Measurements from ENCODE around the gene SETD9.

The SETD9 gene

GRCh38 chr5:56963246-56963645 lies 53.9 kb downstream of the SETD9 start:
- no peak for ATAC-seq

DNA sequence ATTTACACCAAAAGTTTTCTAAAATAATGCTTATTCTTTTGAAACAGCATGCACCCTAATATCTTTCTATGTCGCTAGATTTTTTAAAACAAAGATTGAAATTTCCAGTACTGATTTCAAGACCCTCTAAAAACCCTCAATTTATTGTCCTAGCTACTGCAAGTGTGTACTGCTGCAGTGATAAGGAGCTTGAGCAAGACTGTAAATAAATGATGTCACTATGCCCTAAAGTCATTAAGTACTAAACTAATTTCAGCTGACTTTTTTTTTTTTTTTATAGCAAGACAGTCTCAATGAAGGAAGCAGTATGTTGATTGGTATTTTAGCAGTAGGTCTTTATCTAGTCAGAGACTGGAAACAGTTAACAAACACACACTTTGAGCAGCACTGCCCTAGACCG lies 54.8 kb downstream of the SETD9 start:
- no peak for ATAC-seq
- no peak for TF ChIP-seq ARNTL (CRISPR knock-in tag; IDR thresholded peaks at IDR 0.05; ENCODE audit: borderline replicate concordance, low read depth)

More at GRCh38 chr5:56963246-56963645, 53.9 kb downstream of the SETD9 start:
- no peak for TF ChIP-seq ISL1 (CRISPR knock-in tag; IDR thresholded peaks at IDR 0.05)
- no peak for TF ChIP-seq OSR1 (CRISPR knock-in tag; IDR thresholded peaks at IDR 0.05)
- TF ChIP-seq ARNTL (CRISPR knock-in tag; IDR thresholded peaks at IDR 0.05; ENCODE audit: borderline replicate concordance, low read depth), result no peak
- TF ChIP-seq PATZ1 (CRISPR knock-in tag; IDR thresholded peaks at IDR 0.05; ENCODE audit: borderline replicate concordance), result no peak
- TF ChIP-seq ZNF8 (CRISPR knock-in tag; IDR thresholded peaks at IDR 0.05), result no peak
- no peak for TF ChIP-seq POU6F1 (CRISPR knock-in tag; IDR thresholded peaks at IDR 0.05; ENCODE audit: borderline replicate concordance, low read depth)
- no peak for TF ChIP-seq PPARA (CRISPR knock-in tag; IDR thresholded peaks at IDR 0.05; ENCODE audit: borderline replicate concordance)
- no peak for TF ChIP-seq ZNF70 (CRISPR knock-in tag; IDR thresholded peaks at IDR 0.05)
- no peak for TF ChIP-seq ZFP30 (CRISPR knock-in tag; IDR thresholded peaks at IDR 0.05)
- TF ChIP-seq GLIS3 (CRISPR knock-in tag; IDR thresholded peaks at IDR 0.05), result no peak
- TF ChIP-seq TSHZ2 (CRISPR knock-in tag; IDR thresholded peaks at IDR 0.05), result no peak
- no peak for TF ChIP-seq ZNF565 (CRISPR knock-in tag; conservative IDR thresholded peaks at IDR 0.05; ENCODE audit: low read depth)
- TF ChIP-seq TCF4 (CRISPR knock-in tag; IDR thresholded peaks at IDR 0.05; ENCODE audit: borderline replicate concordance), result no peak
- TF ChIP-seq TOX (CRISPR knock-in tag; IDR thresholded peaks at IDR 0.05; ENCODE audit: borderline replicate concordance), result no peak
- TF ChIP-seq SNAI2 (CRISPR knock-in tag; IDR thresholded peaks at IDR 0.05), result no peak
- no peak for TF ChIP-seq CSDC2 (CRISPR knock-in tag; IDR thresholded peaks at IDR 0.05)
- no peak for TF ChIP-seq BACH2 (CRISPR knock-in tag; IDR thresholded peaks at IDR 0.05; ENCODE audit: borderline replicate concordance)
